CD4-positive, alpha-beta T cell treated with Interleukin-12 subunit alpha and Interleukin-12 subunit beta, for 1 hour (primary cell): ENCODE results near the gene CRPPA.
A peak's percentile ranks its signal among the peaks of the same experiment; 100 is the strongest.

Experiments
- DNase-seq: peaks from one replicate; pipeline ENCODE4 v3.0.0-alpha.2; 2020

CRPPA gene

GRCh38 chr7:16422103-16422435, 731 bp upstream of the CRPPA start:
- DNase-seq, result no peak

- peak; percentile 87 for DNase-seq
Observed at GRCh38 chr7:16420649-16421332, 547 bp downstream of the CRPPA start.

DNA sequence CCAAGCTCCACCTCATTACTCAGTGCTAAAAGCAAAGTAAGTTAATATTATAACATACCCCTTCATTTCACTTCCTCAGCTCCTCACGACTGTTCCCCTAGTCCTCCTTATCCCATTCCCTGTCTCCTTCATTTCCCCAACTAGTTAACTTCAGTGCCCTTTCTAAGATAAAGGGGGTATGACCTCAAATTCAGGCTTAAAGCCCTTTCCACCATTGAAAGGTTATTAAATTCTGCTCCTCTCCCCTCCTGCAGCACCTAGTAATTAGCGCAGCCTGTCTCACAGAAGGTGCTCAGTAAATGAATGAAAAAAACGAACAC, 1.0 kb downstream of the CRPPA start:
- DNase-seq, result no peak

GRCh38 chr7:16419859-16420258, 1.5 kb downstream of the CRPPA start:
- DNase-seq, result no peak

DNA sequence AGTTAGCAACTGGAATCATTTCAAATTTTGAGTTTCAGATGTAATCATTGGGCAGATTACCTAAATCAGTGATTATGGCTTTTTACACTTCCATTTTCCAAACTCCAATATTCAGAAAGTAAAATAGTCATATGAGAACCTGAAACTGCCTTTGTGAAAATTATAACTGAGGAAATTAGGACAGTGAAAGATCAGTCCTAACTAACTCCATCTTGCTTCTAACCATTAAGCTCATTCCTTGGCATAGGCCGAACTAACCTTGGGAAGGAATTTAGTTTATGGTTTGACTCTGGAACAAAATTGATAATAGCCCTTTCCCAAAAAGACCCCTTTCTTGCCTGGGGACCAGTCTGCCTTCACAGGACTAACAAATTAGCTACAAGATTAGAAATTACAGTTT, 2.2 kb downstream of the CRPPA start:
- no peak for DNase-seq

- no peak for DNase-seq
Observed at GRCh38 chr7:16417906-16418305, 3.4 kb downstream of the CRPPA start.

DNA sequence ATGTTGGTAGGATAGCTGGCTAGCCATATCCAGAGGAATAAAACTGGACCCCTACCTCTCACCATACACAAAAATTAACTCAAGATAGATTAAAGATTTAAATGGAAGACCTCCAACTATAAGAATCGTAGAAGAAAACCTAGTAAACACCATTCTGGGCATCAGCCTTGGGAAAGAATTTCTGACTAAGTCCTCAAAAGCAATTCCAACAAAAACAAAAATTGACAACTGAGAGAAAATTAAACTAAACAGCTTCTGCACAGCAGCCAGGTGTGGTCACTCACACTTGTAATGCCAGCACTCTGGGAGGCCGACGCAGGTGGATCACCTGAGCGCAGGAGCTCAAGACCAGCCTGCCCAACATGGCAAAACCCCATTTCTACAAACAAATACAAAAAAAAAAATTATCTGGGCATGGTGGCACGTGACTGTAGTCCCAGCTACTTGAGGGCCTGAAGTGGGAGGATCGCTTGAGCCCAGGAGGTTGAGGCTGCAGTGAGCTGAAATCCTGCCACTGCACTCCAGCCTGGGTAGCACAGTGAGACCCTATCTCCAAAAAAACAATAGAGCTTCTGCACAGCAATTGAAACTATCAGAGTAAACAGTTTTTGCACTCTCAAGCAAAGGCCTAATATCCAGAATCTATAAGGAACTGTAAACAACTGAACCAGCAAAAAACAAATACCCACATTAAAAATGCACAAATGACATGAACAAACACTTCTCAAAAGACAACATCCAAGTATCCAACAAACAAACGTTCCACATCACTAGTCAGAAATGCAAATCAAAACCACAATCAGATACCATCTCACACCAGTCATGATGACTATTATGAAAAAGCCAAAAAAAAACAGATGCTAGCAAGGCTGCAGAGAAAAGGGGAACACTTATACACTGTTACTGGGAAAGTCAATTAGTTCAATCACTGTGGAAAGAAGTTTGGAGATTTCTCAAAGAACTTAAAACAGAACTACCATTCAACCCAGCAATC, 4.8 kb downstream of the CRPPA start:
- DNase-seq, result no peak

DNA sequence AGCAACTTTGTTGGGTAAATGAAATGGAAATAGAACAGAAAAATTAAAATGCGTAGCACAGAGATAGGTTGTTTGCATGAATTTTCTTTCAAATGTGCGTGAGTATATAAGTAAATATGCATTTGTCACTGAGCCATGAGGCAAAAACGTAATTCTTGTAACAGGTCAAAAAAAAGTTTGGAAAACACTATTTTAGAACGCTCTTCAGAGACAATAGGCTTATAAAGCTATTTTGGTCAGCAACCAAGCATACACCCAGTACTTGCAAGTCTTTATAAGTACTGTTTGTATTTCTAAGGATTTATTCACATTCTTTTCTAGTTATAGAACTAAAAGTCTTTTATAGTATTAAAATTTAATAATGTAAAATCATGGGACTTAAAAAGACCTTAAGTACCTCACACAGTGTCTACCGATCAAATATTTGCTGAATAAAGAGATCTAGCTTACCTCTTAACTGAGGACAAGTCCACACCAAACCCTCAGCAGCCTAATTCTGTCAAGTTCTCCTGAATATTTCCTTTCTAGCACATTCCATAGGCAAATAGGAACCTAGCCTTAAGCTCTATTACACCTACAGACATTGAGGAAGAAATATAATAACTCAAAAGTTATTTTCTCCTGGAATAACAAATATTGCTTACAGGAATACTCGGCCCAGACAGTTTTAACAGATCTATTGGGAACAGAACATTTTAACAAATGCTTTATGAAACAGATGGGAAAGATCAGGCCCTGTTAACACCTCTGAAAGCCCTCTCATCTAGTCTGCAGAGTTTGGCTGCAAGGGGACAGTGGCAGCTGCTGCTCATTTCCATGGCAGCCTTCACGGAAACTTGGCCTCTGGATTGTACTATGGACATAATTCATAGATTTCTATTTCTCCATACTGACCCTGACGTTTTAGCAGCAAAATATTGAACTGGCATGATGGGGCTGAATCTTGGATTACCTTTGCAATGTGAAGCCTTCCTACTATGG, 8.8 kb downstream of the CRPPA start:
- no peak for DNase-seq

GRCh38 chr7:16411391-16411790, 9.9 kb downstream of the CRPPA start:
- DNase-seq, result no peak

DNA sequence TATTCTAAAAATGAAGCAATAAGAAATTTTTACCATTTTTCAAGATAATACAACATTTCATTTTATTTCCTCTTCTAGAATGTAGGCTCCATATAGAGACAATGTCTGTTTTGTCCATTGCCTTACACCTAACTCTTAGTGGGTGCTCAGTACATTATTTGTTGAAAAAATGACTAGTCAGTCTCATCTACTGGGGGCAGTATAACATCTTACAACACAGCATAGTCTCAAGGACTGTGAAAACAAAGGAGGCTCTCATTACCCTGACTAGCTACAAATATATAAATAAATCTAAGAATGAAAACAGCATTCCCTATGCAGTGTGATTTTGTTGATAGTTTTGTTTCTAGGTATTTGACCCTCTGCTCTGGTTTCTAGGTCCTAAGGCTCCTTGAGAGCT, 11.6 kb downstream of the CRPPA start:
- no peak for DNase-seq

DNA sequence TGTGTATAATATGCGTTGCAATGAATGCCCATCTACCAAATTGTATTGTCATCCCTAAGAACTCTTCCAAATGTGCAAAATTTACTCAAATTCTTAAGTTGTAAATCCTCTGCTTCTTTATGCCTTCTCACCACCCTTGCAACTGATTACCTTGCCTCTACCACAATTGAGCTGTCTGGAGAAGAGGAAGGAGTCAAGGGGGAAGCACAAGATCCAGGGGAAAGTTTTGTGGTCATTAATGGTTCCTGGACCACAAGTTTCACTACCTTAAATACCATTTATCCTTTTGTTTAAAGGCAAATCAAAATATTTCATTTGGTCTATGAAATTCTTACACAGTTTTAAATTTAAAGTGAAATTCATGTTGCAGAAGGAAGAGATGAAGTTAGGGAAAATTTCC, 16.7 kb downstream of the CRPPA start:
- no peak for DNase-seq

- no peak for DNase-seq
Observed at GRCh38 chr7:16403475-16403874, 17.9 kb downstream of the CRPPA start.

DNA sequence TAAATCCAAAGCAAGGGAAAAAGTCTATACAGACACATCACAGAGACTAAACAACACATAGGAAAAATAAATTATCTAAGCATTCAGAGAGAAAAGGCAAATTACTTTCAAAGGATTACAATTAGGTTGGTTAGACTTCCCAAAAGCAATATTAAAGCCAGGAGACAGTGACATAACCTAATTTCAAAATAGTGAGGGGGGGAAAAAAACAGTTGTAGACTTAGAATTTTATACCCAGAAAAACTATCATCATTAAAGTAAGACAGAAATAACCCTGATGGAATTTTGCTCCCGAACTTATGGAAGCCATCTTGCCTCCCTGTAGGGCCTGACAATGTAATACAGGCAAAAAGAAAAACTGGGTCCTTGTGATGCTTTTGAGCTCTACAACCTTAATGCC, 18.4 kb downstream of the CRPPA start:
- no peak for DNase-seq

- no peak for DNase-seq
Observed at GRCh38 chr7:16402091-16402490, 19.2 kb downstream of the CRPPA start.

GRCh38 chr7:16400893-16401275, 20.5 kb downstream of the CRPPA start:
- DNase-seq, result no peak

- no peak for DNase-seq
Observed at GRCh38 chr7:16399916-16400892, 21.1 kb downstream of the CRPPA start.

GRCh38 chr7:16399265-16399831, 22.0 kb downstream of the CRPPA start:
- no peak for DNase-seq

DNA sequence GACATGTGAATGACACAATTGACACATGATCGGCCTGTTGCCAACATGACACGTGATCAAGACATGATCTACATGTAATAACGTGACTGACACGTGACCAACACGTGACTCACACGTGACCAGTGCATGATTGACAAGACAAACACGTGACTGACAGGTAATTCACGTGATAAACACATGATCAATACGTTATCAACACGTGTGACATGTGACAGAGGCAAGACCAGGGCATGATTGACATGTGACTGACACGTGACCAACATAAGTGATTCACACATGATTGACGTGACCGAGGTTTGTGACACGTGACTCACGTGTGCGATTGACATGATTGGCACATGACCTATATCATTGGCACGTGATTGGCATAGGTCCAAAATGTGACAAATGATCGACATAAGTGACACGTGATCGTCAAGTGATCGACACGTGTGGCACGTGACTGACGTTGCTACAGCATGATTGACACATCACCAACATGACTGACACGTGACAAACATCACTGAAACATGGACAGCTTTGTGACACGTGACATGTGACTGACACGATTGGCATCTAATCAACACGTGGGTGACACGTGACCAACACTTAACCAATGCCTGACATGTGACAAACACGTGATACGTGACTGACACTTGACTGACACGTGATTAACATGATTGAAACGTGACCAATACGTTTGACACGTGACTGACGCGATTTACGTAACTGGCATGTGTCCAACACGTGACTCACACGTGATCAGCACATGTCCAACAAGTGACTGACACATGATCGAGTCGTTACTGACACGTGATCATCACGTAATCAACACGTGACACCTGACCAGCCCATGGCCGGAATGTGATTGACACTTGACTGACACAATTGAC, 23.0 kb downstream of the CRPPA start:
- DNase-seq, result no peak

DNA sequence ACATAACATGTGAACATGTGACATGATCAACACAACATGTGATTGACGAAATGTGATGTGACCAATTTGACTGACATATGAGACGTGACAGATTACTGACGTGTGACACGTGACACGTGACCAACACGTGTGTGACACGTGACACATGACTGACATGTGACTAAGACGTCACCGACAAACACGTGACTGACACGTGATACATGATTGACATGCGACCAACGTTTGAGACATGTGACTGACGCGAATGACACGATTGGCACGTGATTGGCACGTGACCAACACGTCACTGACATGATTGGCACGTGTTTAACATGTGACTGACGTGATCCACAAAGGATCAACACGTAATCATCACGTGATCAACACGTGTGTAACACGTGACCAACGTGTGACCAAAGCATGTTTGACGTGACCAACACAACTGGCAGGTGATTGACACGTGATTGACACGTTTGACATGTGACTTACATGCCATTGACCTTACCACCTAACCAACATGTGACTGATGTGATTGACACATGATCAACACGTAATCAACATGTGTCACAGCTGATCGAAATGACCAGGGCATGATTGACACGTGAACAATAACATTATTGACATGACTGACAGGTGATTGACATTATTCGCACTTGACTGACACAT, 23.7 kb downstream of the CRPPA start:
- no peak for DNase-seq
